HepG2 (cell line): ENCODE data around the gene MAPK8. TPM values are rescaled to one million over a fixed set of nuclear protein-coding genes. Genes with fewer than 3 reads are reported as not detected.

Experiments used
- ATAC-seq: fragments of 200-7000 bp; cut with Tn5 transposase; 3 replicates; pipeline ENCODE4 v1.9.1; 2020; ENCODE audit warnings: mild to moderate bottlenecking, moderate library complexity
- BruUV-seq: library from RNA; stranded (reverse); fragments of 400-500 nt; replicated peaks from 2 replicates; lab custom pipeline; 2021; lab: Mats Ljungman, UMichigan
- CTCF ChIA-PET: fragments of 300-600 bp; formaldehyde crosslinking; extraction: SDS; loops from one replicate; lab custom pipeline; 2021; ENCODE audit warnings: low total read pairs, inconsistent platforms, low intra/inter-chr PET ratio; lab: Yijun Ruan, JAX
- POLR2A ChIA-PET: fragments of 350-600 bp; sonication (Branson Sonifier 250); formaldehyde crosslinking; loops from one replicate; lab custom pipeline; 2020; ENCODE audit warnings: antibody characterized with exemption, inconsistent platforms; lab: Yijun Ruan, JAX
- DNase-seq: peaks from one replicate; pipeline ENCODE4 v3.0.0-alpha.2; 2015; ENCODE audit warnings: low spot score
- FAIRE-seq: peaks from 3 replicates; lab custom pipeline; 2011; peaks lifted over from hg19 to GRCh38; lab: Jason Lieb, UNC
- H2AFZ ChIP-seq: one replicate; pipeline ENCODE4 v1.6.1; 2011; ENCODE audit warnings: low read length, inconsistent platforms
- H3K27ac ChIP-seq: fragments of 300-600 bp; 3 replicates; pipeline ENCODE4 v1.8.0; 2011; ENCODE audit warnings: mixed run types, mild to moderate bottlenecking, mixed read lengths, low read length, inconsistent platforms; ENCODE audit not compliant: insufficient read depth; ENCODE audit errors: extremely low read length
- H3K27me3 ChIP-seq, 2 experiments: fragments of 200-600 bp in 1 of 2; 2 replicates in 1 of 2; 3 replicates in 1 of 2; pipeline versions ENCODE4 v1.6.0 to v1.8.0; 2011; ENCODE audit warnings: low read length in 2 of 2, mild to moderate bottlenecking in 2 of 2, moderate library complexity in 2 of 2, inconsistent platforms in 1 of 2; ENCODE audit not compliant: insufficient read depth in 2 of 2, control insufficient read depth in 1 of 2
- H3K36me3 ChIP-seq, 2 experiments: fragments of 200-600 bp in 1 of 2; replicated peaks in 1 of 2; 2 replicates in 1 of 2; 3 replicates in 1 of 2; pipeline versions ENCODE4 v1.5.1 to v1.8.0; 2011; ENCODE audit warnings: low read length in 2 of 2, inconsistent platforms in 1 of 2; ENCODE audit not compliant: insufficient read depth in 2 of 2, control insufficient read depth in 1 of 2
- H3K4me1 ChIP-seq: 2 replicates; pipeline ENCODE4 v1.5.1; 2012; ENCODE audit warnings: low read length, inconsistent platforms; ENCODE audit not compliant: insufficient read depth
- H3K4me2 ChIP-seq: 2 replicates; pipeline ENCODE4 v1.6.0; 2011; ENCODE audit warnings: low read depth, low read length, inconsistent platforms
- H3K4me3 ChIP-seq, 3 experiments: fragments of 200-600 bp in 1 of 3; sonication (generic), shearing (Covaris generic) in 1 of 3; replicated peaks in 1 of 3; 2 replicates each; pipeline ENCODE4 v1.5.1; 2011 to 2016; ENCODE audit warnings: low read length in 3 of 3, inconsistent platforms in 2 of 3, low read depth in 2 of 3, mild to moderate bottlenecking in 2 of 3, control low read depth in 1 of 3, mixed read lengths in 1 of 3; ENCODE audit not compliant: insufficient read depth in 1 of 3
- H3K79me2 ChIP-seq: one replicate; pipeline ENCODE4 v1.6.1; 2011; ENCODE audit warnings: low read length, inconsistent platforms; ENCODE audit not compliant: insufficient read depth
- H3K9ac ChIP-seq: 2 replicates; pipeline ENCODE4 v1.6.0; 2011; ENCODE audit warnings: mild to moderate bottlenecking, low read depth, low read length, inconsistent platforms; ENCODE audit not compliant: insufficient read depth
- H3K9me3 ChIP-seq: 2 replicates; pipeline ENCODE4 v1.5.1; 2012; ENCODE audit warnings: mild to moderate bottlenecking, low read length
- H4K20me1 ChIP-seq: 2 replicates; pipeline ENCODE4 v1.6.0; 2011; ENCODE audit warnings: inconsistent platforms, mild to moderate bottlenecking, low read length, moderate library complexity; ENCODE audit not compliant: insufficient read depth
- E2F5 ChIP-seq: sonication (generic); formaldehyde crosslinking; conservative IDR thresholded peaks from 2 replicates; pipeline ENCODE4 v1.4.0; 2020; ENCODE audit warnings: missing genetic modification reagents
- LCORL ChIP-seq, 2 experiments: fragments of 450-650 bp in 1 of 2; sonication (generic) in 1 of 2; formaldehyde crosslinking in 1 of 2; IDR thresholded peaks; 2 replicates each; pipeline versions ENCODE4 v1.5.0 to v1.6.1; 2017 to 2020; ENCODE audit warnings: antibody characterized with exemption in 1 of 2, missing genetic modification reagents in 1 of 2
- MAFF ChIP-seq: IDR thresholded peaks from 2 replicates; pipeline ENCODE4 v1.6.1; 2011; ENCODE audit warnings: low read depth, low read length, improper control_type of control experiment
- MAFK ChIP-seq, 2 experiments: IDR thresholded peaks in 1 of 2; conservative IDR thresholded peaks in 1 of 2; 2 replicates each; pipeline ENCODE4 v1.6.1; 2011; ENCODE audit warnings: improper control_type of control experiment in 2 of 2, low read length in 2 of 2
- ZBTB37 ChIP-seq: sonication (generic); formaldehyde crosslinking; IDR thresholded peaks from 2 replicates; pipeline ENCODE4 v1.4.0; 2020; ENCODE audit warnings: mild to moderate bottlenecking, missing genetic modification reagents
- WGBS: methylation state at CpG from one replicate; pipeline ENCODE4 v1.1.6; 2017; ENCODE audit warnings: low lambda C conversion rate; 5-methylcytosine and 5-hydroxymethylcytosine counted together
- in situ Hi-C: cut with HindIII; loops from 2 replicates; pipeline ENCODE4 v1.10.0; 2017; ENCODE audit warnings: low pct_unique_long_range_greater_than_20kb; ENCODE audit not compliant: extremely low pct_ligation_motif_present
- intact Hi-C: fragments of 100-400 bp; cut with micrococcal nuclease; formaldehyde crosslinking; loops from one replicate; pipeline ENCODE4 v1.10.0; 2022; ENCODE audit not compliant: unreplicated experiment
- polyA plus RNA-seq, 8 experiments: library from polyadenylated mRNA; depleted of rRNA in 3 of 8; stranded (reverse) in 7 of 8; unstranded in 1 of 8; fragments of >200 nt; fragmentation: Illumina TruSeq in 4 of 8; extraction: Trizol in 4 of 8; gene quantifications; 2 replicates each; pipeline versions ENCODE4 v1.2.1 to v1.2.3, GENCODE V29; 2011 to 2016; ENCODE audit warnings: low read depth in 4 of 8, missing spikeins in 1 of 8, mixed read lengths in 1 of 8; ENCODE audit not compliant: insufficient read depth in 1 of 8
- total RNA-seq, 5 experiments: library from RNA; depleted of rRNA; stranded (reverse); fragments of >200 nt; fragmentation: Illumina TruSeq; extraction: Trizol; gene quantifications; 2 replicates each; pipeline ENCODE4 v1.2.3, GENCODE V29; 2016; ENCODE audit warnings: low read depth in 1 of 5

MAPK8 gene
- total and polyA plus RNA-seq, 2 of the 13 experiments (the other 11 are each of a cell fraction or from before 2014, with no cell fraction given), result 41.6 to 47.3 TPM

GRCh38 chr10:48384699-48384982 is 78.2 kb downstream of the MAPK8 start:
- CTCF ChIA-PET, result no interaction called here
- Histone ChIP-seq H3K27me3 (no peaks in the 10 kb centered on the region), H3K27ac (no peak overlapping the region), H2AFZ (no peak overlapping the region), H3K4me1 (0 out of 2 replicates have a peak, but pooled peaks cover 2% of the 10 kb centered on the region), H4K20me1 (no peaks in the 10 kb centered on the region; the same call in 1 of the 2 replicates), H3K9ac (no peak overlapping the region), H3K9me3 (peaks cover 4% of the 10 kb centered on the region; the same call in 1 of the 2 replicates), H3K79me2 (no peaks in the 10 kb centered on the region), H3K4me2 (no peak overlapping the region), H3K36me3 (no peaks in the 10 kb centered on the region), H3K4me3 (no peak overlapping the region)
- 0 out of 2 replicates have a peak, but pooled peaks have one; percentile 41 for TF ChIP-seq LCORL (IDR thresholded peaks at IDR 0.05)
- TF ChIP-seq LCORL (CRISPR knock-in tag; IDR thresholded peaks at IDR 0.05), result no peak
- TF ChIP-seq E2F5, result no peak
- ATAC-seq, result no peak
- POLR2A ChIA-PET, result no interaction called here
- intact Hi-C loops (loop anchor here (2.0 kb wide), 1 partner anchor 20 kb away; no protein-coding TSS in a partner anchor), in situ Hi-C loops (no loop called here)
- FAIRE-seq, result no peak
- BruUV-seq, result no TSS peak
- no peak for DNase-seq

- Histone ChIP-seq H2AFZ (no peak overlapping the region), H3K4me2 (no peak overlapping the region), H3K4me1 (0 out of 2 replicates have a peak, but pooled peaks cover 6% of the 10 kb centered on the region), H4K20me1 (no peaks in the 10 kb centered on the region; the same call in 1 of the 2 replicates), H3K27me3 (no peaks in the 10 kb centered on the region), H3K9me3 (no peaks in the 10 kb centered on the region), H3K36me3 (no peaks in the 10 kb centered on the region), H3K9ac (no peak overlapping the region), H3K27ac (no peak overlapping the region), H3K79me2 (no peaks in the 10 kb centered on the region), H3K4me3 (no peak overlapping the region)
- in situ Hi-C loops (no loop called here), intact Hi-C loops (no loop called here)
- FAIRE-seq, result no peak
- WGBS, result 88% methylated on average over 2 of the region's 2 CpGs
- DNase-seq, result no peak
- POLR2A ChIA-PET, result no interaction called here
- TF ChIP-seq ZBTB37 (no peak), MAFF (0 out of 2 replicates have a peak, but pooled peaks have one; percentile 7), MAFK (conservative IDR thresholded peaks at IDR 0.05 in 1 of 2, IDR thresholded peaks at IDR 0.05 in 1 of 2; ENCODE audit: low read length in 2 of 2) (peak in 1 of 2 experiments; percentile 30; a peak in 1 of 4 replicates)
- CTCF ChIA-PET, result no interaction called here
- ATAC-seq, result no peak
- BruUV-seq, result no TSS peak
These were observed 82.8 kb downstream of the MAPK8 start for GRCh38 chr10:48389272-48389671.
